Astrocyte of the hippocampus (primary cell): ENCODE results near the gene ZYX.

Experiments
- DNase-seq: peaks from one replicate; pipeline ENCODE4 v3.0.0; 2011; ENCODE audit warnings: low read depth, low spot score

The ZYX gene

GRCh38 chr7:143380646-143381426 is at the start of gene ZYX:
ZYX (plus strand) TSS chr7:143381345; CDS start chr7:143381572, 227 bp downstream.
- peak; percentile 98 for DNase-seq

- no peak for DNase-seq
Measured at GRCh38 chr7:143334244-143334643, 46.9 kb upstream of the ZYX start.

- no peak for DNase-seq
Measured at GRCh38 chr7:143337216-143337615, 43.9 kb upstream of the ZYX start.

- DNase-seq = no peak
Measured at GRCh38 chr7:143341842-143342241, 39.3 kb upstream of the ZYX start.

- no peak for DNase-seq
Measured at GRCh38 chr7:143343596-143343995, 37.5 kb upstream of the ZYX start.

- peak; percentile 72 for DNase-seq
Measured at GRCh38 chr7:143345428-143345900, 35.7 kb upstream of the ZYX start.

- no peak for DNase-seq
Measured at GRCh38 chr7:143346018-143346417, 35.1 kb upstream of the ZYX start.

- no peak for DNase-seq
Measured at GRCh38 chr7:143347950-143348349, 33.2 kb upstream of the ZYX start.

- no peak for DNase-seq
Measured at GRCh38 chr7:143351060-143351459, 30.1 kb upstream of the ZYX start.

GRCh38 chr7:143351574-143351973 is 29.6 kb upstream of the ZYX start:
- no peak for DNase-seq

- DNase-seq = no peak
Measured at GRCh38 chr7:143352531-143353002, 28.6 kb upstream of the ZYX start.

GRCh38 chr7:143354376-143354775 is 26.8 kb upstream of the ZYX start:
- no peak for DNase-seq

GRCh38 chr7:143354965-143355364 is 26.2 kb upstream of the ZYX start:
- DNase-seq = no peak

GRCh38 chr7:143355450-143356385 is 25.4 kb upstream of the ZYX start:
- DNase-seq = no peak

- no peak for DNase-seq
Measured at GRCh38 chr7:143356414-143357050, 24.6 kb upstream of the ZYX start.

GRCh38 chr7:143358626-143359025 is 22.5 kb upstream of the ZYX start:
- DNase-seq = no peak

GRCh38 chr7:143359771-143360353 is 21.3 kb upstream of the ZYX start:
- no peak for DNase-seq

- DNase-seq = peak; percentile 30
Measured at GRCh38 chr7:143360788-143361551, 20.2 kb upstream of the ZYX start.

- DNase-seq = no peak
Measured at GRCh38 chr7:143361552-143362130, 19.5 kb upstream of the ZYX start.
